Esophagus mucosa (tissue), 1 donor: ENCODE measurements around the gene ADI1. TPM values are rescaled to one million over a fixed set of nuclear protein-coding genes. Genes with fewer than 3 reads are reported as not detected.
"Not testable (repeated sequence)": the region's sequence is repeated elsewhere in the genome, so short reads cannot be mapped to it uniquely, and the experiment has no call there.

ENCODE experiments used
- ATAC-seq: fragments of 200-7000 bp; cut with Tn5 transposase; one replicate; pipeline ENCODE4 v1.9.1; 2020
- total RNA-seq: library from RNA; stranded (reverse); gene quantifications from one replicate; pipeline ENCODE4 v1.2.4, GENCODE V29; 2023
- donor health status: DM: yes; HTN: yes; CAD: no.

Gene ADI1
- total RNA-seq, 1 donor from 2014 or later, result 40.8 TPM

GRCh38 chr2:3529316-3530025 lies 10.1 kb upstream of the ADI1 start:
- ATAC-seq, result no peak

GRCh38 chr2:3527886-3528785 lies 8.8 kb upstream of the ADI1 start:
- ATAC-seq, result peak; percentile 6

GRCh38 chr2:3526871-3527270 lies 7.5 kb upstream of the ADI1 start:
- no peak for ATAC-seq

- ATAC-seq, result no peak
Observed at GRCh38 chr2:3523551-3524041, 4.3 kb upstream of the ADI1 start.

GRCh38 chr2:3522961-3523421 lies 3.7 kb upstream of the ADI1 start:
- no peak for ATAC-seq

GRCh38 chr2:3520591-3520990 lies 1.3 kb upstream of the ADI1 start:
- no peak for ATAC-seq

- ATAC-seq, result peak; percentile 94
Observed at GRCh38 chr2:3518496-3519254, 656 bp downstream of the ADI1 start.

GRCh38 chr2:3517948-3518495 lies 1.3 kb downstream of the ADI1 start:
- no peak for ATAC-seq

- ATAC-seq, result no peak
Observed at GRCh38 chr2:3516831-3517230, 2.5 kb downstream of the ADI1 start.

GRCh38 chr2:3515438-3515837 lies 3.9 kb downstream of the ADI1 start:
- not testable (repeated sequence) for ATAC-seq

- ATAC-seq, result no peak
Observed at GRCh38 chr2:3513026-3513810, 6.1 kb downstream of the ADI1 start.

- no peak for ATAC-seq
Observed at GRCh38 chr2:3512086-3512485, 7.2 kb downstream of the ADI1 start.

GRCh38 chr2:3505771-3506170 lies 13.6 kb downstream of the ADI1 start:
- ATAC-seq, result no peak

GRCh38 chr2:3504741-3505140 lies 14.6 kb downstream of the ADI1 start:
- ATAC-seq, result no peak

GRCh38 chr2:3503483-3503882 lies 15.8 kb downstream of the ADI1 start:
- no peak for ATAC-seq

GRCh38 chr2:3503046-3503445 lies 16.3 kb downstream of the ADI1 start:
- ATAC-seq, result no peak

GRCh38 chr2:3500326-3500899 lies 18.9 kb downstream of the ADI1 start:
- ATAC-seq, result peak; percentile 29

GRCh38 chr2:3498783-3499394 lies 20.4 kb downstream of the ADI1 start:
- ATAC-seq, result no peak

- not testable (repeated sequence) for ATAC-seq
Observed at GRCh38 chr2:3496708-3497080, 22.6 kb downstream of the ADI1 start.

GRCh38 chr2:3494984-3495666 lies 24.2 kb downstream of the ADI1 start:
- ATAC-seq, result no peak
